Erythroblast (primary cell): Measurements from ENCODE around the gene PTPRM.

ENCODE experiments used
- GATA1 ChIP-seq: IDR thresholded peaks from 2 replicates; pipeline ENCODE4 v1.6.1; 2011; ENCODE audit warnings: low read depth, mild to moderate bottlenecking, control low read depth, low read length, moderate library complexity
- POLR2A ChIP-seq: IDR thresholded peaks from 2 replicates; pipeline ENCODE4 v1.6.1; 2011; ENCODE audit warnings: mild to moderate bottlenecking, low read length

- TF ChIP-seq POLR2A (no peak), GATA1 (no peak)
Observed at GRCh38 chr18:7978834-7979233, 411.7 kb downstream of the PTPRM start.
